NCI-H526 (cell line): Measurements from ENCODE around the gene SIDT1.

Experiments
- DNase-seq, 2 experiments: peaks; one replicate each; lab custom pipeline; 2025; lab: John Stamatoyannopoulos, UW

SIDT1 gene

GRCh38 chr3:113545594-113545993 is 13.2 kb downstream of the SIDT1 start:
- DNase-seq = no peak

DNA sequence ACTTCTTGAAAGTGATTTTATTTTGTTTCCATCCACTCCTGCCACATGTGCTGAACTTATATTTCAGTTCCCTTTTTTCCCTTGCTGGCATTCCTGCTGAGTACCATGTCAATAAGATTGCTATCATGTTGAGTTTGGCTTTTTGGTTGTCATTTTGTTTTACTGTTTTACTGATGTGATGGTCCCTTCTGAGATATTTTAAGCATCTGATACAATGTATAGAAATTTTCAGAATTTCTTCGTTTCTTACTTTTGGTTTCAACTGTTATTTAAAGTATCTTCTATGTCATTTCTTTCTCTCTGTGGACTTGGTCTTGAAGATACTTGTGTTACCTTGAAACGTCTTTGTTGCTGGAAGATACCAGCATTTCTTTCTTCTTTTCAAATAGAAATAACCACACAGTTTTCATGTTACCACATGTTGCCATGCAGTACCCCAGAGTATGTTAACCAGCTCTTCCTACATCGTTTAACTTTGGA is 14.1 kb downstream of the SIDT1 start:
- DNase-seq = no peak

- no peak for DNase-seq
Measured at GRCh38 chr3:113548501-113548900, 16.1 kb downstream of the SIDT1 start.

- no peak for DNase-seq
Measured at GRCh38 chr3:113551820-113552219, 19.5 kb downstream of the SIDT1 start.

DNA sequence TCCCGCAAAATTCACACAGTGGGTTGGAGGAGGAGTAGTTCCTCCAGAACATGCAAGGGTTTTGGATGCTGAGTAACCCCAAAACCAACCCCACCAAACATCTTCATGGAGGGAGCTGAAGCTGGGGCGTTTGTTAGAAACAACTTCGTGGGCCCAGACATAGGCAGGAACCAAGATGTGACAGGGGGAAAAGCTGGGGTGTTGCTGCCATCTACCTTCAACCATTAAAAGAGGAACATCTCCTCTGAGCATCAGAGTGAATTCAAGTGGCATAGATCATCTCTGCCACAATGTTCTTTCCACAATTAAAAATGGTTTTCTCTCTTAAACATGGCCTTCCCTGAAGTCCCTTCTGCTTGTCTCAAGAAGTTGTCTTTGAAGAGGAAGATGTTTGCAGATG is 20.5 kb downstream of the SIDT1 start:
- no peak for DNase-seq

DNA sequence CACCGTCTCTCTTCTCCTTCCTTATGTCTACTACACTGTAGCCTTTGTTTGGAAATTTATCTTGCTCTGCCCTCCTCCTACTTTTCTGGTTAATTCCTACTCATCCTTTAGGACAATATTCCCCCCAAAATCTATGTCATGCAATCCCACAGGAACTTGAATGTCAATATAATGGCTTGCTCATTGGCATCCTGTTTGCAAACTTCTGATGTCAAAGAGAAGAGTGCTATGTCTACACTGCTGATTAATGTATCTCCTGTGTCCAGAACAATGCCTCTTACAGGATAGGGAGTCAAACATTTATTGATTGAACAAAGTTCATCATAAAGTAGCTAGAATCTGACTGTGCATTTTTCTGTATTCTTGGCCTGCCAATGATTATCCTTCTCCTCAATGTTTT is 22.8 kb downstream of the SIDT1 start:
- no peak for DNase-seq

DNA sequence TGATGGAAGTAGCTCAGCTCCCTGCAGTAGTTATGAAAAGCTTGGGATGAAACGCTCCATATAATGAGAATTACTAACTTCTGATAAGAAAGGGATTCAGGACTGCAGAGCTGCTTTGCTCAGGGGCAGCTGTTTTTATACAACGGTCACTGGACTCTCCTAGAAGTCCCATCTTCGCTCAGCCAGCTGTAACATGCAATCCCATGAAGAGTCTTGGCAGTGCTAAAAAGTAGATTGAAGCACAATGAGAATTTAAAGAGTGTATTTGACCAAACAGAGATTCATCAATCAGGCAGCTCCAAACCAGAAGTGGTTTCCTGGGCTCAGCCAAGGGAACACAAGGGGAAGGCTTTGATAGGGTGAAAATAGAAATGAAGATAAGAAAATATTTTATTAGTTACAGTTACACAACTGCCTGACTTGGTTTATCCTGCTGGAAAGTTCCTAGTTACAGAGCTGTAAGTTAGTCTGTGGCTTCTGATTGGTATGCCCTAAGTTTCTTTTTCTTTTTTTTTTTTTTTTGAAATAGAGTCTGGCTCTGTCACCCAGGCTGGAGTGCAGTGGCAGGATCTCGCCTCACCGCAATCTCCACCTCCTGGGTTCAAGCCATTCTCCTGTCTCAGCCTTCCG is 24.1 kb downstream of the SIDT1 start:
- no peak for DNase-seq

DNA sequence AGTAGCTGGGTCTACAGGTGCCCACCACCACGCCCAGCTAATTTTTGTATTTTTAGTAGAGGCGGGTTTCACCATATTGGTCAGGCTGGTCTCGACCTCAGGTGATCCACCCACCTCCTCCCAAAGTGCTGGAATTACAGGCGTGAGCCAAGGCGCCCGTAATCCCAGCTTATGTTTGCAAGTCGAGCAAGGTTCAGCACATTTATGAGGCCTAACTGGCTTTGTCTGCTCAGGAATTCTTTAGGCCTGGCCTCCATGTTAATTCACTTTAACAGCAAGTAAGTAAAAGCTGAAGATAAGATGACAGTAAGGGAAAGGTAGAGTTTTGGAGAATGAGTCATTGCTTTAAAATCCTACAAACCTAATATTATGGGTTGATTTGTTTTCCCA is 24.6 kb downstream of the SIDT1 start:
- DNase-seq = no peak

- DNase-seq = no peak
Measured at GRCh38 chr3:113557374-113557773, 25.0 kb downstream of the SIDT1 start.

GRCh38 chr3:113559009-113559408 is 26.7 kb downstream of the SIDT1 start:
- DNase-seq = peak in 1 of 2 experiments; percentile 11

GRCh38 chr3:113560271-113560670 is 27.9 kb downstream of the SIDT1 start:
- no peak for DNase-seq

- DNase-seq = no peak
Measured at GRCh38 chr3:113560831-113561623, 28.7 kb downstream of the SIDT1 start.

GRCh38 chr3:113565555-113565954 is 33.2 kb downstream of the SIDT1 start:
- no peak for DNase-seq

DNA sequence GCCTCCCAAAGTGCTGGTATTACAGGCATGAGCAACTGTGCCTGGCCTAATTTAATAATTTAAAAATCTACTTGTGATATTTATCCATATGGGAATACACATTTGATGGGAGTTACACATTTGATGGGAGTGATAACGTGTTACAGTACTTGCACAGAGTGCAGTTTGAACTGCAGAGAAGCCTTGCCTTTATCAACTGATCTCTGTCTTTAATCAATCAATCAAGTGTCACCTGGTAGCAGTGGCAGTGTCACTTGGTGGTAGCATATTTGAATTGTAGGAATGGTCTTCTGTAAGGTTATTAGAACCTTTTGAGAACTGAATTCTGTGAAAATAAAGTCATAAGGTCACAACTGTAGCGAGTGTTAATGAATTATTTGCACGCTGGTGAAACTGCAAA is 37.8 kb downstream of the SIDT1 start:
- no peak for DNase-seq

GRCh38 chr3:113571360-113571759 is 39.0 kb downstream of the SIDT1 start:
- no peak for DNase-seq

- no peak for DNase-seq
Measured at GRCh38 chr3:113573728-113574127, 41.4 kb downstream of the SIDT1 start.

DNA sequence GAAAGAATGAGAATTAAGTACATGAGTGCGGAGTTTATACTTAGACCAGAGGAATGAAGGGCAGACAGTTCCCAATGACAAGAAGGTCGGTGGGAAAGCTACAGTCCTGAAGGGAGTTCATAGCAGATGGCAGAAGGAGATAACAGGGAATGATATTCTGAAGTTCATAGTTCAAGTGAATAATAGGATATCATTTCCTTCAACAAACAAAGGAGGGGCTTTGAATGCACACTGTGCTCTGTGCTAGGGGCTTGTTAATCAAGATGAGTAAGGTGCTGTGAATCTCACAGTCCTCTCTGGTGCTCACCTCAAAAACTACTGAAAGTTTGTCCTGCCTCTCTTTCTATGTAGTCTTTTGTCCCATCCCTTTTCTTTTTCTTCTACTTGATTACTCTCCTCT is 41.9 kb downstream of the SIDT1 start:
- peak in 1 of 2 experiments; percentile 9 for DNase-seq

GRCh38 chr3:113575206-113575605 is 42.9 kb downstream of the SIDT1 start:
- no peak for DNase-seq

DNA sequence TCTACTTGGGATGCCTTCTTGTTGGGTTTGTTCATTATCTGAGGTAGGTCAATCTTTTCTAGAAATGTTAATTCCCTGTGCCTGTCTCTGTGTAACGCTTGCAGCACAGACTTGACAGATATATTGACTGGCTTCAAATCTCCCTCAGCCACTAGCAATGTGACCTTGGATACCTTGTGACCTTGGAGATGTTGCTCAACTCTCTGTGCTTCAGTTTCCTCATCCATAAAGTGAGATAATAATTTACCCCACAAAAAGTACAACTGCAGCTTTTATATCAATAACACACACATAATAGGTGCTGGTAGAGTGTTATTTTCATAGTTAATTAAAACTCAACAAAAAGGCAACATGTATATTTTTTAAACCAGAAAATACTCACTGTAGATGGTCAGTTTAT is 52.9 kb downstream of the SIDT1 start:
- no peak for DNase-seq

GRCh38 chr3:113585720-113586119 is 53.4 kb downstream of the SIDT1 start:
- DNase-seq = no peak

- no peak for DNase-seq
Measured at GRCh38 chr3:113588806-113589205, 56.5 kb downstream of the SIDT1 start.

GRCh38 chr3:113589971-113590370 is 57.6 kb downstream of the SIDT1 start:
- DNase-seq = no peak

GRCh38 chr3:113590983-113591382 is 58.6 kb downstream of the SIDT1 start:
- no peak for DNase-seq

- no peak for DNase-seq
Measured at GRCh38 chr3:113594066-113594465, 61.7 kb downstream of the SIDT1 start.
